Activated CD8-positive, alpha-beta memory T cell treated with anti-CD3 and anti-CD28 coated beads, Interleukin-2, amount 50 U/mL, for 24 hours (primary cell): Measurements from ENCODE around the gene CTNNBL1.

Experiments used
- DNase-seq: peaks from one replicate; pipeline ENCODE4 v3.0.0-alpha.2; 2020; ENCODE audit errors: extremely low read depth

CTNNBL1 gene

DNA sequence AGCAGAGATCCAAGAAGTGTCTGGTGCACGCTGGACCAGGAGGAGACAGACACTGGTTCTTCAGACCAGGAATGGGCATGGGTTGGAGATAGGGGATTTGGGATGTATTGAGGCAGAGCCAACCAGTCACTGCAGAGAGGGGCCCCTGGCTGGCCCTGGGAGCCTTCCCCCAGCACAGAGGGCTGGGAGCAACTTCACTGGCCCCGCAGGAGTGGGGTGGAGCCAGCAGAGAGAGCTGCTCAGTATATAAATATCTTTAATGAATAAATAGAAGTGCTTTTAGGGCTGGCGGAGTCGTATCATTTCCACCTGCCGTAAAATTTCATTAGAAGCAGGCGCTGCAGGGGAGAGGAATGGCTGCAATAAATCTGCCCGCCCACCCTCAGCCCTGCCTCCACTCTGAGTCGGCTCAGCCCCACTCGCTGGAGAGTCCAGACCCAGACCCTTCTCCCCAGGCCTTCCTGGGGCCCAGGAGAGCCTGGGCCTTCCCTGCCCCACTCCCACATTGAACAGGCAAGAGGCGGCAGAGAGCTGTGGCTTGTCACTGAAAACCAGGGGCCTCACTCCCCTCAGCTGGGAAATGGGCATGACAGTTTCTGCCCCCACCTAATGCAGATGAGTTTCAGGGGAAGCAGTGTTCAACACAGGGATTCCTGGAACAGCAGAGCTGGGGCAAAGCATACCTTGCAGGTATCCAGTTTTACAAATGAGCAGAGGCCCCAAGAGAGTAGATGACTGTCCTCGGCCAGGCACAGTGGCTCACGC is 185.2 kb downstream of the CTNNBL1 start:
- DNase-seq: no peak

- DNase-seq: no peak
Measured at GRCh38 chr20:37879843-37880242, 186.0 kb downstream of the CTNNBL1 start.

DNA sequence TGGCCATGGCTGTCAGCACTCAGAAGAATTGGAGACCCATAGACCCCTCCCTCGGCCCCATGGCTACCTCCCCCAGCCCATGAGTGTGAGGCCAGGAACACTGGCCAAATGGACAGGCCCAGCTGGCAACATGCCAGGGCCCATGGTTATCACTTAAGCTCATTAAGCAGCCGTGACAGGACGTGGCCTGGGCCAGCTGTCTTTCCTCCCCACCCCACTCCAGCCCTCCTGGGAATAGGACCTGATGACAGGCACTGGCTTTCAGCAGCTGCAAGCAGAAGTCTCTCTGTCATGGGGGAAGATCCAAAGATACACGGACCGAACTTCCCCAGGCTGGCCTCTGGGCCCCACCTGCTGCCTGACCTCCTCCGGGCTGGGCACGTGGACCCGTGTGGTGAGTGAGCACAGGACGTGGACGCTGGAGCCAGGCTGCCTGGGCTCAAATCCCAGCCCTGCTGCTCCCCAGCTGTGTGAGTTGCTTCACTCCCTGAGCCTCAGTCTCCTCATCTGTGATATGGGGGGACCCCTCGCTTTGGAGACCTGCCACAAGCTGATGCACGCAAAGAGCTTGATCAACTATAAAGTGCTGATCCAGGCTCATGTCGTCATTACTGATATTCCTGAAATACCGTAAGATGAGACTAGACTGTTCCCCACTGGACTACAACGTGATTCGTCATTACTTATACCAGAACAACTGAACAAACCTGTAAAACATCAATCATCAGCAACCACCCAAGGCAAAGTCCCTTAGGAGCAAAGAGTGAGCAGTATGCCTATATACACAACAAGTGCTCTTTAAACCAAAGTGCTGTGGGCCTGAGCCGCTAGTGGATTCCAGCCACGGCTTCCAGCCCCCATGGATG is 187.1 kb downstream of the CTNNBL1 start:
- no peak for DNase-seq

- DNase-seq: no peak
Measured at GRCh38 chr20:37881601-37882343, 187.9 kb downstream of the CTNNBL1 start.

GRCh38 chr20:37882961-37883712 is 189.3 kb downstream of the CTNNBL1 start:
- DNase-seq: no peak

DNA sequence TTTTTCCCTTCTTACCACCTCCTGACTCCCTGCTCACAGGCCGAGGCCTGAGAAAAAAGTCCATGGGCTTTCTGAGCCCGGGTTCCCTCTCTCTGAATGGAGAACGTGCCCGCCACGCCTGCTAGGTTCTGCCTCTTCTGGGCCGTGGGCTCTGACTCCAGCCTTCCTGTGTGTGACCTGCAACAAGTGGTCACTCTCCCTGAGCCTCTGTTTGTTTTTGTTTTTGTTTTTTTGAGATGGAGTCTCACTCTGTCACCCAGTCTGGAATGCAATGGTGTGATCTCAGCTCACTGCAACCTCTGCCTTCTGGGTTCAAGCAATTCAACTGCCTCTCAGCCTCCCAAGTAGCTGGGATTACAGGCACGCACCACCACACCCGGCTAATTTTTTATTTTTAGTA is 191.2 kb downstream of the CTNNBL1 start:
- no peak for DNase-seq

DNA sequence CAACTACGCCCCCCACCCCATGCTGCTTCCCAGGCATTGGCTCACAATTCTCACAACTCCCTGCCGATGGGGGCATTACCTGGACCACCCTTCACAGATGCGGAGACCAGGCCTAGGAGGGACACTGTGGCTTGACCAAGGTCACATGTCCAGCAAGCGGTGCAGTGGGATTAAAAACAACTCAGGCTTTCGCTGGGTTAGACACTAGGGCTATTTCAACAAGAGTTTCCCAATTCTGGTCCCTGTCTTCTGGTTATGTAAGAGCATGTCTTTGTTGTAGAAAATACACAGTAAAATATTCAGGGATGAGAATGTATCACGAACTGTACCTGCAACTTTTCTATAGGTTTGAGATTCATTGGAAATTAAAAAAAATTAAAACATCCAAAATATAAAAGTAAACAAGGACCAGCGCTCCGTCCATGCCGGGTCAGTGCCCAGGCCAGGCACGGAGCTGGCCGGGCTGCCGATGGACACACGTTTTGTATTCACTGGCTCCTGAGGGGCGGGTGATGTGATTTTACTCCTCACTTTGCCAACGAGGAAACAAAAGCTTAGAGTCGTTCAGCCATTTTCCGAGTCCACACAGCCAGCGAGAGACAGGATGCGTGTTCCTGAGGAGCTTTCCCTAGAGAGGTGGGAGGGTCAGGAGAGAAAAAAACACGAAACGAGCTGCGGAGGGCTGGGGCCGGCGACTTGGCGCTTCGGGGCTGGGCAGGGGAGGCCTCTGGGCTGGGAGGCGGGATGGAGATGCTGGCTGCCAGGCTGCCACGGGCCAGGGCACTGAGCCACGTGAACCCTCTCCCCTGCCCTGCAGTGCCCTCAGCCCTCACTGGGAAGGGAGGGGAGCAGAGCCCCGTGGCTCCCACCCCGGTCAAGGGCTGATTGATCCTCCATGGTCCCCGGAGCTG is 192.0 kb downstream of the CTNNBL1 start:
- no peak for DNase-seq

DNA sequence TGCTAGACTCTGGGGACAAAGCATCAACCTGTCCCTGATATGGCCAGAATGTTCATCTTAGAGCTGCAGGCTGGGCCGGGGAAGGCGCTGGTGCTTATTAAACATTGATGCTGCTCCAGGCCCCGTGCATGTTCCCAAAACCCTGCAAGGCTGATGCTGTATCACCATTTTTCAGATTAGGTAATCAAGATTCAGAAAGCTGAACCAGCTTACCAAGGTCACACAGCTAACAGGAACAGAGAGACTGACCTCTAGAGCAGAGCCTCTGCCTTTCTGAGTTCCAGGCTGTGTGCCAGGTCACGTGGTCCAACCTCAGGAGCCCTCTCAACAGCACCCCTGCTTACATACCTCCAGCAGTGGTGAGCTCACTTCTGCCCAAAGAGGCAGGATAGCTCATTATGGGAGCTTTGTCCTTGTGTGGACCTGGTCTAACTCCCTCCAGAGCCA is 193.0 kb downstream of the CTNNBL1 start:
- DNase-seq: no peak

DNA sequence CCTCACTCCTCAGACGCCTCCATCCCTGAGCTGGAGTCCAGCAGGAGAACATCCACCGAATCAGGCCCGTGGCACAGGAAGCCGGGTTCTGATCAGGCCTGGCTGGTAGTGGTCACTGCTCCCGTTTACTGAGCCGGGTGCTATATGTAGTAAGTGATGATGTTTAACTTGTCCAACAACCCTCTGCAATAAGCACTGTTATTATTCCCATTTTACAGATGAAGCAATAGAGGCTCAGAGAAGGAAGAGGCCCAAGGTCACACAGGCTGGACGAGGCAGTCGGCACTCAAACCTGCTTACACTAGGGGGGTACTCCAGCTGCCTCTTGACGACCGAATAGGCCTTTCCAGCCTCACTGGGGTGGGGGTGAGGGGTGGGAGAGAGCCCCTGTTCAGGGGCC is 194.8 kb downstream of the CTNNBL1 start:
- DNase-seq: no peak

DNA sequence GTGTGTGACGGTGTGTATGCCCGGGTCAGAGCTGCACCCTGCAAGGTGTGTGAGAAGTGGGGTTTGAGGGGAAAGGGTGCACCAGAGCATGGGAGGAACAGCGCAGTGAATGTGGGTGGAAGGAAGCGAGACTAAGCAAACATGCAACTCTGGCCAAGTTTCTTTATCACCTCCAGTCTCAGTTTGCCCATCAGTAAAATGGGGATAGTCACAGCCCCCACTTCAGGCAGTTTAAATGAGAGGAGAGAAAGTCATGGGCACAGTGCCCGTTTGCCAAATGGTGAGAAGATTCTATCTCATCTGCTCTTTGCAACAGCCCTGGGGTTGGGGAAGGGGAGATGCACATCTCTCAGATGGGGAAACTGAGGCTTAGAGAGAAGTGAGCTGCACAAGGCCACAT is 196.3 kb downstream of the CTNNBL1 start:
- DNase-seq: no peak

- DNase-seq: no peak
Measured at GRCh38 chr20:37890643-37891042, 196.8 kb downstream of the CTNNBL1 start.

DNA sequence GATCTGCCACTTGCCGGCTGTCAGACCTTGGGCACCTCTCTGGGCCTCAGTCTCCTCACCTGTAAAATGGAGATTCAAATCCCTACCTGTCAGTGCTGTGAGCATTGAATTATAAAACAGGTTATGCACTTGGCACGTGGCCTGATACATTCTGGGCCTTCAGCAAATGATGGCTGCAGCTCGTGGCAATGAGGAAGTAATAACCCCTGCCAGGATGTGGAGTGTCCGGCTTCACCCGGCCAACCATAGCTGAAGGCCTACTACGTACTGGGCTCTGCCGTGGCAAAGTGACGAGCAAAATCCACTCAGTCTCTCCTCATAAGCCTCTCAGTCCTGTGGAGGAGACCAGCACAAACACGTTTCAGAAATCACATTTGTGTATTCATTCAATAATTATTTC is 198.2 kb downstream of the CTNNBL1 start:
- no peak for DNase-seq

DNA sequence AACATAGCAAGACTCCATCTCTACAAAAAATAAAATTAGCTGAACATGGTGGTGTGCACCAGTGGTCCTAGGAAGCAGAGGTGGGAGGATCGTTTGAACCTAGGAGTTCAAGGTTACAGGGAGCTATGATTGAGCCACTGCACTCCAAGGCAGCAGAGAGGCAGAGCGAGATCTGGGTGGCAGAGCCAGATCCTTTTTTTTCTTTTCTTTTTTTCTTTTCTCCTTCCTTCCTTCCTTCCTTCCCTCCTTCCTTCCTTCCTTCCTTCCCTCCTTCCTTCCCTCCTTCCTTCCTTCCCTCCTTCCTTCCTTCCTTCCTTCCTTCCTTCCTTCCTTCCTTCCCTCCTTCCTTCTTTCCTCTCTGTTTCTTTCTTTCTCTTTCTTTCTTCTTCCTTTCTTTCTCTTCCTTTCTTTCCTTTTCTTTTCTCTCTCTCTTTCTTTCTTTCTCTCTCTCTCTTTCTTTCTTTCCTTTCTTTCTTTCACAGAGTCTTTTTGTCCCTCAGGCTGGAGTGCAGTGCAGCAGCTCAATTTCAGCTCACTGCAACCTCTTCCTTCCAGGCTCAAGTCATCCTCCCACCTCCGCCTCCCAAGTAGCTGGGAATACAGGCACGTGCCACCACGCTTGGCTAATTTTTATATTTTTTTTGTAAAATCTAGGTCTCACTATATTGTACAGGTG is 199.9 kb downstream of the CTNNBL1 start:
- no peak for DNase-seq

DNA sequence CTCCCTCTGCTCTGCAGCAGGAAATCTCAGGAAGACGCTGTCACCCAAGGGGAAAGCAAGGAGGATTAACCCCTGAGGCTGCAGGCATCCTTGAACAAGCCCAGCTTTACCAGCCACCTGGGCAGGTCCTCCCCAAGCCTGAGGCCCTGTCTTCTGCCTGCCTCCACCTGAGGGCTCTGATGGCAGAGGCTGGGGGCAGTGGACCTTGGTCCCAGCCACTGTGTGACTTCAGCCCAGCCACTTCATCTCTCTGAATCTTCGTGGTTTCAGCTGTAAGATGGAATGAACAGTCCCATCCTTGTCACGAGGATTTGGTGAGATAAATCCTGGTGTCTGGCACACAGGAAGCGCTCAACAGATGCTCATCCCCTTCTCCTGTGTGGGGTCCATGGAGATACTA is 200.6 kb downstream of the CTNNBL1 start:
- DNase-seq: no peak

GRCh38 chr20:37895166-37895565 is 201.3 kb downstream of the CTNNBL1 start:
- DNase-seq: no peak

DNA sequence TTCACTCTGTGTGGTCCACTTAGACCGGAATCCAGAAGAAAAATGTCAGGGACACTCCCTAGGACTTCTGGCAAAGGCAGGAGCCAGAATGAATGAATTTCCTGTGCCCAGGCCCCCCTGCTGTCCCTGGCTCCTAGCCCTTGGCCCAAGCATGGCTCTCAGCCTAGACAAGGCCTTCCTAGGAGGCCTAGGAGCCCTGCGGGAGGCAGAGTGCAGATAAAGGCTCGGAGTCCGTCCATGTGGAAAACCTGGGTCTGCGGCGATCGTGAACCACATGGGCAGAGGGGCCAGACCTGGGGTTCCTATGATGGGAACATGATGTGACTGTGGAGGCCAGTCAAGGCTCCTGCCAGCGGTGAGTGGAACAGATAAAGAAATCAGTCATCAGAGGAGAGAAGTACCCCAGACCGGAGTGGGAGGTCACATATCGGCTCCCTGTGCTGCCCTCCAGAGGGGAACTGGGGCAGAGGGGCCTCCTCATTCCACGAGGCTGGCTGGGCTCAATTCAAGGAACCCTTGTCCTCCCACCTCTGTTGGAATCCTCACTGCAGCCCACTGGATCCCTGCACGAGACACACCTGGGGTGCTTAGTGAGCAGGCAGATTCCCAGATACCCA is 203.2 kb downstream of the CTNNBL1 start:
- no peak for DNase-seq

DNA sequence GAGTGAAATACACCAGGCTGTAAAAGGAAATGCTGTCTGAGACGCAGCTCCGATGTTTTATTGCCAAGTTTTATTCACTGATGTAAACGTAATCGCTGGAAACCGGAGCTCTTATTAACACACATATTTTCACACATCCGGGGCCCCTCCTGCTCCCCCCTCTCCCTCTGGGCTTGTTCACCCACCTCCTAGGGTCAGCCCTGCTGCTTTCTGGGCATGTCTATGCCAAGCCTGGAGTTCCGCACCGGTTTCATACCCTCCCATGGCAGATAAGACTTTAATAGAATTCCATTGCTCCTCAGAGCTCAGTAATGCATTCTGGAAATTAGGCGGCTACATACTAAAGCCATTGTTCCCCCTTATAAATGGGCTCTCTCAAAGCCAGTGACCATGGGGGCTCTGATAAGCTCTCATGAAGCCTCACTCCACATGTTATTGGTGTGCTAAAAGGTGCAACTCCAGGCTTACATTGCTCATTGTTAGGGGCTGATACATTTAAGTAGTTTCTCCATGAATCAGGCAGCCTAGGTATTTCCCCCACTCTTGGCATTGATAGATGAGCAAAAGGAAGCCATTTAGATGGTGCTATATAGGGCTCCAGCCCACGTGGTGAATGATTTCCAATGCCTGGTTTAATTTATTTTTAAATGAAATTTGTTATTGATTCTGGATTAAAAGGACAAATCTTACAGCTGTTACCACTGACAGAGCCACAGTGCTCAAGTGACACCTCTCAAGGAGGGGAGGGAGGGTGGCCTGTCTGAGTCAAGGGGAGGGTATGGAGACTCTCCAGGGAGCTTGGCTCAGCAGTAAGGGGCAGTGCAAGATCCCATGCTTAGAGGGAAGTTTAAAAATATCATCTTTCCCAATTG is 204.6 kb downstream of the CTNNBL1 start:
- no peak for DNase-seq
